HAP-1 (cell line): ENCODE results near the gene ZNF628.
"Not testable (repeated sequence)": the region's sequence is repeated elsewhere in the genome, so short reads cannot be mapped to it uniquely, and the experiment has no call there.

Source experiments
- DNase-seq, 2 experiments: peaks; one replicate each; pipeline ENCODE4 v3.0.0-alpha.2; 2016 to 2020; ENCODE audit warnings: low spot score in 2 of 2
- H3K27me3 ChIP-seq: fragments of 250-450 bp; sonication (Bioruptor Pico); 2 replicates; pipeline ENCODE4 v1.5.1; 2020; ENCODE audit warnings: low read depth, mild to moderate bottlenecking, moderate library complexity
- H3K36me3 ChIP-seq: fragments of 250-450 bp; sonication (Bioruptor Pico); replicated peaks from 2 replicates; pipeline ENCODE4 v1.5.1; 2020; ENCODE audit warnings: mild to moderate bottlenecking
- H3K4me1 ChIP-seq: fragments of 250-450 bp; sonication (Bioruptor Pico); 2 replicates; pipeline ENCODE4 v1.5.1; 2020; ENCODE audit warnings: mild to moderate bottlenecking
- H3K4me3 ChIP-seq: fragments of 250-450 bp; sonication (Bioruptor Pico); 2 replicates; pipeline ENCODE4 v1.5.1; 2020; ENCODE audit warnings: mild to moderate bottlenecking, moderate library complexity
- H3K9me3 ChIP-seq: fragments of 250-450 bp; sonication (Bioruptor Pico); 2 replicates; pipeline ENCODE4 v1.5.1; 2020; ENCODE audit warnings: mild to moderate bottlenecking, moderate library complexity
- in situ Hi-C: fragments of 300-500 bp; cut with MboI; formaldehyde crosslinking; loops from 3 replicates; pipeline ENCODE4 v1.14.3; 2020; ENCODE audit warnings: low sequenced_read_pairs, inconsistent platforms, mixed read lengths

ZNF628 gene

DNA sequence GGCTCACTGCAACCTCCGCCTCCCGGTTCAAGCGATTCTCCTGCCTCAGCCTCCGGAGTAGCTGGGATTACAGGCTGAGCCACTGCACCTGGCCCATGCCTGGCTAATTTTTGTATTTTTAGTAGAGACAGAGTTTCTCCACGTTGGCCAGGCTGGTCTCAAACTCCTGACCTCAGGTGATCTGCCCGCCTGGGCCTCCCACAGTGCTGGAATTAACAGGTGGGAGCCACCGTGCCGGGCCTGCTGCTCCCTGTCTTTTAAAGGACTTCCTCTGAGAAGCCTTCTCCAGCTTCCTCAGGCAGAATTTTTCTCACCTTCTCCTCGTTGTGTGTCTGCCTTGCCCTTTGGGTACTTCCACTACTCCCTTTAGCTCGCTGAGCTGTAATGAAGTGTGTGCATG lies 20.4 kb downstream of the ZNF628 start:
- H3K27me3 ChIP-seq, H3K36me3 ChIP-seq, DNase-seq, in situ Hi-C loops, H3K4me1 ChIP-seq, H3K4me3 ChIP-seq, H3K9me3 ChIP-seq: not testable (repeated sequence)

DNA sequence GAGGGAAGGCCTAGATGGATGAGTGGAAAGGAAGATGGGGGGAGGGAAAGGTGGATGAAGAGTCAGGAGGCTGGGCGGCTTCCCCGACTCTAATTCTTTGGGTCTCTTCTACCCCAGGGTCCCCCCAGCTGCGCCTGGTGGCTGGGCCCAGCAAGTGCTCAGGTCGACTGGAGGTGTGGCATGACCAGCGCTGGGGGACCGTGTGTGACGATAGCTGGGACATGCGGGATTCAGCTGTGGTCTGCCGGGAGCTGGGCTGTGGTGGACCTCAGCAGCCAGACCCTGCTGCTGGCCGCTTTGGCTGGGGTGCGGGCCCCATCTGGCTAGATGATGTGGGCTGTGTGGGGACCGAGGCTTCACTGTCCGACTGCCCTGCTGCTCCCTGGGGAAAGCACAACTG lies 21.3 kb downstream of the ZNF628 start:
- no peak overlapping the region for H3K4me3 ChIP-seq
- no peak for DNase-seq
- H3K27me3 ChIP-seq, result no peaks in the 10 kb centered on the region
- no peaks in the 10 kb centered on the region for H3K36me3 ChIP-seq
- no peaks in the 10 kb centered on the region for H3K4me1 ChIP-seq
- in situ Hi-C loops, result no loop called here
- no peaks in the 10 kb centered on the region for H3K9me3 ChIP-seq

DNA sequence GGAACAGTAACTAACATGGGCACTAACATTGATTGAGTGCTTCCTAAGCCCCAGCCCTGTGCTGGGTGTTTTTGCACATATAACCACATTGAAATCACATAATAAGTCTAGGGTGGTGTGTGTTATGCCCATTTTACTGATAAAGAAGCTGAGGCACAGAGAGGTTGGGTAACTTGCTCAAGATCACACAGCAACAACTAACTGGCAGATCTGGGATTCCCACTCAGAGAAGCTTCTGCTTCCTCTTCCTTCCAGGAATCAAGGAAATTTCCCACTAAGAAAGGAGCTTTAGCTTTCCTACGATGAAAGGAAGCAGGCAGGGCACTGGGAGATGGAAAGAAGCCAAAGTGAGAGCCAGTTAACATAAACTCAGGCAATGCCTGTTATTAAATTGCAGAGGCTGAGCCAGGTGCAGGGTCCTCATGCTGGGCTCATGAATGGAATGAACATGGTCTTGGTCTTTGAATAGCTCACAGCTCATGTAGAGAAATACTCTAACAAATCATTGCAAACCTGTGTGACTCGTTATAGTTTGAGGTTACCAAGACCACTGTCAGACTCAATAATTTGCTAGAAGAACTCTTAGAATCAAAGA lies 21.9 kb downstream of the ZNF628 start:
- in situ Hi-C loops, result no loop called here
- no peaks in the 10 kb centered on the region for H3K4me1 ChIP-seq
- H3K27me3 ChIP-seq, result no peaks in the 10 kb centered on the region

DNA sequence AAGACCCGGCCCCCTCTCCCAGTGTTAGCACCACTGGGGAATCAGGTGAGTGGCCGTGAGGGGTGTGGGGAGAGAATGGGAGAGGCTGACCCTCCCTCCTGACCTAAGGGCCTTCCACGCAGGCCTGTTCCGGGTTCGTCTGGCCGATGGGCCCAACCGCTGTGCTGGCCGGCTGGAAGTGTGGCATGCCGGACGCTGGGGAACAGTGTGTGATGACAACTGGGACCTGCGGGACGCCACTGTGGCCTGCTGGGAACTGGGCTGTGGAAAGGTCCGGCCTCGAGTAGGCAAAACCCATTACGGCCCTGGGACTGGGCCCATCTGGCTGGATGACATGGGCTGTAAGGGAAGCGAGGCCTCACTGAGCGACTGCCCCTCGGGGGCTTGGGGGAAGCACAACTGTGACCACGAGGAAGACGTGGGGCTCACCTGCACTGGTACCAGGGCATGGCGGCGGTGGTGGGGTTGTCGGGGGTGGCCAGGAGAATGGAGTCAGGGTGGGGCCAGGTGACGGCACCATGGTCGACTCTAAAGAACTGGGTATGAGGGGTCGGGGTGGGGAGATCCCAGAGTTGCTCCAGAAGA lies 24.0 kb downstream of the ZNF628 start:
- H3K4me1 ChIP-seq, result no peaks in the 10 kb centered on the region
- H3K9me3 ChIP-seq, result no peaks in the 10 kb centered on the region
- no peaks in the 10 kb centered on the region for H3K27me3 ChIP-seq
- no peak for DNase-seq
- in situ Hi-C loops, result no loop called here
- no peaks in the 10 kb centered on the region for H3K36me3 ChIP-seq
- no peak overlapping the region for H3K4me3 ChIP-seq

More for the DNA sequence above, 21.9 kb downstream of the ZNF628 start:
- Histone ChIP-seq H3K36me3 (no peaks in the 10 kb centered on the region), H3K9me3 (no peaks in the 10 kb centered on the region), H3K4me3 (no peak overlapping the region)
- no peak for DNase-seq

DNA sequence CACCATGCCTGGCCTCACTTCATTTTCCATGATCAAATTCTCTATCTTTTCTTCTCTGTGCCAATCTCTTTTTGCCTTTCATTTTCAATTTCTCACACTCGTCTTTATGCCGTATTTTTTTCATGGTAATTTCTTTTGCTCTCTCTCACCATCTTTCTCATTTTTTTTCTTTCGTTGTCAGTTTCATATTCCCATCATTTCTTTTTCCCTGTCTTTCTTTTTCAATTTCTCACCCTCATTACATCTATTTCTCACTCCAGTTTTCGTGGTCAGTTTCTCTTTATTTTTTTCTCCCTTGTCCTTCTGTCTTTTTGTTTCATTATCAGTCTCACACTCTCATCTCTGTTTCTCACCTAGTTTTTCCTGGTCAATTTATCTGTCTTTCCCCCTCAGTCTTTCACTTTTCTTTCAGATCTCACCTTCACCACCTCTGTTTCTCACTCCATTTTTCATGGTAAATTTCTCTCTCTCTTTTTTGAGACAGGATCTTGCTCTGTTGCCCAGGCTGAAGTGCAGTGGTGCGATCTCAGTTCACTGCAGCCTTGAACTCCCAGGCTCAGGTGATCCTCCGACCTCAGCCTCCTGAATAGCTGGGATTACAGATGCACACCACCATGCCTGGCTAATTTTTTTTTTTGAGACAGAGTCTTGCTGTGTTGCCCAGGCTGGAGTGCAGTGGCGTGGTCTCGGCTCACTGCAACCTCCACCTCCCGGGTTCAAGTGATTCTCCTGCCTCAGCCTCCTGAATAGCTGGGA lies 26.0 kb downstream of the ZNF628 start:
- Histone ChIP-seq H3K9me3 (no peaks in the 10 kb centered on the region), H3K4me3 (no peak overlapping the region), H3K36me3 (no peaks in the 10 kb centered on the region), H3K4me1 (no peaks in the 10 kb centered on the region), H3K27me3 (no peaks in the 10 kb centered on the region)
- DNase-seq, result no peak
- in situ Hi-C loops, result no loop called here

DNA sequence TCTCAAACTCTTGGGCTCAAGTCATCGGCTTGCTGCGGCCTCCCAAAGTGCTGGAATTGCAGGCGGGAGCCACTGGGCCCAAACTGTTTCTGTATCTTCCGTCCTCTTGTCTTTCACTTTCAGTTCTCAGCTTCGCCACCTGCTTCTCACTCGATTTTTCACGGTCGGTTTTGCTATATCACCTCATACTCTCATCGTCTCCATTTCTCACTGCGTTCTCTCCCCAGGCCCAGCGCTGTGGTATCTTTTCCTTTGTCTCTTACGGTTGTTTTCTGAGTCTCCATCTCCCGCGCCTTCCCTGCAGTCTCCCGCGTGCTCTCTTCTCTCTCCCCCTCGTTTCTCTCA lies 26.7 kb downstream of the ZNF628 start:
- H3K36me3 ChIP-seq, result no peaks in the 10 kb centered on the region
- no peak for DNase-seq
- no peaks in the 10 kb centered on the region for H3K9me3 ChIP-seq
- H3K4me3 ChIP-seq, result no peak overlapping the region
- no peaks in the 10 kb centered on the region for H3K27me3 ChIP-seq
- no peaks in the 10 kb centered on the region for H3K4me1 ChIP-seq
- in situ Hi-C loops, result no loop called here

DNA sequence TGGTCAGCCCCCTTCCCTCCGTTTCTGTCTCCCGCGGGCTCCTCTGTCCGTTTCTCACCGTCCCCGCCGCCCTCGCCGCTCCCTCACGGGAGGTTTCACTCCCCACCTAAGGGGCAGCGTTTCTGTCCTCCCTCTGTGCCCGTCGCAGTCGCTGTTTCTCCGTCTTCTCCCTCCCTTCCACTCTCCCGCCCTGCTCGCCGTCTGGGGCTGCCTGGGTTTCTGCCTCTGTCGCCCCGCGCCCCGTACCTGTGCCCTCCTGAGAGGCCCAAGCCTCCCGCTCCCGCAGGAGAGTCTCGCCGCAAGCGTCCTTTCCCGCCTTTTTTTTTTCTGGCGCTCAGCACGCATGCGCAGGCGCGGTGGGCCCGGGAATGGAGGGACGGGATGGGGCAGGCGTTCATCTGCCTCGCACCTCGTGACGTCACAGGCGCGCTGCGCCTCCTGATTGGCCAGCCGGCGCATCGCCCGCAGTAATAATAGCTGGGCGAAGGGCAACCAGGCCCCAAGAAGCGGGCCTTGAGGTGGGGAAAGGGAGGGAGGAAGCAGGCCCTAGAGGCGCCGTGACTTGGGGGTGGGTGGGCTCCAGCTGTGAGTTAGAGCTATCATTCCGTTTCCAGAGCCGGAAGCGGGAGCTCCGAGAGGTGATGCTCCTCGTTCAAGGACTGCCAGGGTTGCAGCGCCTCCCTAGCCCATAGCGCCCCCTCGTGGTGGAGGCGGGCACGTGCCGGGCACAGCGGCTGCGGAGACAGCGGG lies 27.3 kb downstream of the ZNF628 start:
- H3K9me3 ChIP-seq, result no peaks in the 10 kb centered on the region
- in situ Hi-C loops, result no loop called here
- peak; percentile 68 to 93 for DNase-seq
- H3K4me1 ChIP-seq, result no peaks in the 10 kb centered on the region
- no peaks in the 10 kb centered on the region for H3K36me3 ChIP-seq
- no peaks in the 10 kb centered on the region for H3K27me3 ChIP-seq
- peak overlapping the region; percentile 24 for H3K4me3 ChIP-seq

DNA sequence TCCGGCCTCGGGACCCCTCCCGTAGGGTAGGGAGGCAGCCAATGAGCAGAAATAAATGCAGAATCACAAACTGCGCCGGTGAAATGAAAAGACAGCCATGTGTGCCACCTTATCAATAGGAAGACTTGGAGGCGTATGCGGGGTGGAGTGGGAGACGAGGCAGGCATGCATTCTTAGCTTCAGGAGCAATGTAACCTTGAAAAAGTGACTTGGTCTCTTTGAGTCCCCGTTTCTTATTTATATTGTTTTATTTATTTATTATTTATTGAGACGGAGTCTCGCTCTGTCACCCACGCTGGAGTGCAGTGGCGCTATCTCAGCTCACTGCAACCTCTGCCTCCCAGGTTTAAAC lies 27.8 kb downstream of the ZNF628 start:
- H3K36me3 ChIP-seq, result no peaks in the 10 kb centered on the region
- in situ Hi-C loops, result no loop called here
- no peaks in the 10 kb centered on the region for H3K4me1 ChIP-seq
- no peaks in the 10 kb centered on the region for H3K27me3 ChIP-seq
- H3K9me3 ChIP-seq, result no peaks in the 10 kb centered on the region
- H3K4me3 ChIP-seq, result no peak overlapping the region
- DNase-seq, result no peak

DNA sequence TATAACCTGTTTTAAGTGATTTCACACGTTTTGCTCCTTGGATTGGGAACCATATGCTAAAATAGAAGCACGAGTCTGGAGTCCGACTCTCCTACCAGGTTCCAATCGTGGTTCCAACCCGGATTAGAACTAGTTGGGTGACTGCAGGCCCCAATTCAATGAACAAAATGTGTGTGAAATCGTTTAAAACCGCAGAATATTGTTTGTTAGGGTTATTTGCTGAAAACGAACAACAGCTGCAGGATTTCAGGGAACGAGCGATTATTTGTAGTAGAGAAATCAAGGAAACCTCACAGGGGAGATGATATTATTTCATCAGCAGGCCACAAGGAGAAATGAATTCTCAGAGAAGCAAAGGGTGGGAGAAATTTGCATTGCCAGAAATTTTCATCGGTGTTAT lies 28.6 kb downstream of the ZNF628 start:
- no peak for DNase-seq
- H3K36me3 ChIP-seq, result no peaks in the 10 kb centered on the region
- H3K4me3 ChIP-seq, result no peak overlapping the region
- H3K4me1 ChIP-seq, result no peaks in the 10 kb centered on the region
- no peaks in the 10 kb centered on the region for H3K27me3 ChIP-seq
- in situ Hi-C loops, result no loop called here
- H3K9me3 ChIP-seq, result no peaks in the 10 kb centered on the region

DNA sequence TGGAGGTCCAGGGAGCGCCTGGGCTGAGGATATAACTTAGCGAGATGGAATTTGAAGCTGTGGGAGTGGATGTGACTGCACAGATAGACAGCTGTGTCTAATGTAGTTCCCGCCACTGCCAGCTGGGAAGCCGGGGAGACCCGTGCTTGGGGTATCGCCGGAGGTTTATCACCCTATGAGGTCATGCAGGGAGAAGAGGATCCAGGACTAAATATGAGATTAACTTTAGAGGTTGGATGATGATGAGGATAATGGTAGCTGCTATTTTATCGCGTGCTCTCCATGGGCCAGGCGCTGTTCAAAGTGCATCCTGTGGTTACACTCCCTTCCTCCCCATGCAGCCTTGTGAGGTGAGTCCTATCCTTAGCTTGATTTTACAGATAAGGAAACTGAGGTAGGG lies 31.7 kb downstream of the ZNF628 start:
- Histone ChIP-seq H3K27me3 (peaks cover 4% of the 10 kb centered on the region; the same call in 1 of the 2 replicates), H3K4me1 (no peaks in the 10 kb centered on the region), H3K4me3 (no peak overlapping the region), H3K36me3 (no peaks in the 10 kb centered on the region), H3K9me3 (no peaks in the 10 kb centered on the region)
- DNase-seq, result no peak
- in situ Hi-C loops, result no loop called here

DNA sequence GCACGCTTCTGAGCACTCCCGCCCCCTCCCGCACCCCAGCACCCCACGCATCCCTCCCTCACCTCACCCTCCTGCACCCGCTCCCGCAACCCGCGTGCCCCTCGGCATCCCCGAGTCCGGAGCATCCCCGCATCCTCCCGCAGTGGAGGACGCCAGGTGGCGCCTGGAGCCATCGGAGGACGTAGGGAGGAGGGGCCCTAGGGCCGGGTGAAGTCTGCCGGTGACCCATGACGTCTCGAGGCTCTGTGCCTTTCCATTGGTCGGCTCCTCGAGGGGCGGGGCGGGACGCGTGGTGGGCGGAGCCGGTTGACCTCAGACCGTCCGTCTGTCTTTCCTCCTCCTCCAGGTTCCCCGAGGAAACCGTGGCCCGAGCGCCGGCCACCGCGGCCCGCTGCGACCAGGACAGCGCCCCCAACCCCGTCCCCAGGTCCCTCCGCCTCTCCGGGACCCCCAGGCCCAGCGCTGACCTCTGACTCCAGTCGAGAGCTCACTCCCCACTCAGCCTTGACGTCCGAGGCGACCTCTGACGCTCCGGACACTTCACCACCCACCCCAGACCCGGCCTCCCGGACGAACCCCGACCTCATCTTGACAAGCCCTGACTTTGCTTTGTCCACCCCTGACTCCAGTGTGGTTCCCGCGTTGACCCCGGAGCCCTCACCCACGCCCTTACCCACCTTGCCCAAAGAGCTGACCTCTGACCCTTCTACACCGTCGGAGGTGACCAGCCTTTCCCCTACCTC lies 40.6 kb downstream of the ZNF628 start:
- Histone ChIP-seq H3K4me1 (peaks cover 3% of the 10 kb centered on the region; the same call in 1 of the 2 replicates), H3K27me3 (no peaks in the 10 kb centered on the region; the same call in 1 of the 2 replicates), H3K36me3 (no peaks in the 10 kb centered on the region), H3K4me3 (peak overlapping the region; percentile 23), H3K9me3 (no peaks in the 10 kb centered on the region)
- DNase-seq, result peak; percentile 82 to 93
- in situ Hi-C loops, result loop anchor here (5.0 kb wide), 1 partner anchor 110 kb away; no protein-coding TSS in a partner anchor

DNA sequence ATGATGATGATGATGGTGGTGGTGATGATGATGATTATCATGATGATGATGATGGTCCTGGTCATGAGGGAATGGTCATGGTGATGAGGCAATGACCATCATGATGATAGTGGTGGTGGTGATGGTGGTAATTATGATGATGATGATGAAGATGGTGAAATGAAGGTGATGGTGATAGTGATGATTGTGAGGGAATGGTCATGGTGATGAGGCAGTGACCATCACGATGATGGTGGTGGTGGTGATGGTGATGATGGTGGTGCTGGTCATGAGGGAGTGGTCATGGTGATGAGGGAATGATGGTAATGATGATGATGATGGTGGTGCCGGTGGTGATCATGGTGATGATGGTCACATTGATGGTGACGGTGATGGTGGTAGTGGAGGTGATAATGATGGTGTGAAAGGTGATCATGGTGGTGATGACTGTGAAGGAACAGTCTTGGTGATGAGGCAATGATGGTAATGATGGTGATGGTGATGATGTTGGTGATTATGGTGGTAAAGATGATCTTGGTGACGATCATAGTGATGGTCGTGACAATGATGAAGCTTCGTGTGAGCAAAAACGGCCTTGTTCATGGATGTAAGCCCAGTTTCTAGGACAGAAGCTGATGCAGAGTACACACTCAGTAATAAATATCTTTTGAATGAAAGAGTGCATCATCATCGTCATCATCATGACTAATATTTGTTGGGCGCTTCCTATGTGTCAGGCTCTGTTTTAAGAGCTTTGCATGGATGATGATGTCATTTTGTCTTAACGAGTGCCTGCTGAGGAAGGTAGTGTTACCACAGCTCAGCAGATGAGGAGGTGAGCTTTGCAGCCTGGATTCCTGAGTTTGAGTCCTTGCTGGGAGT lies 43.3 kb downstream of the ZNF628 start:
- no peak for DNase-seq
- Histone ChIP-seq H3K9me3 (no peaks in the 10 kb centered on the region), H3K4me1 (peaks cover 3% of the 10 kb centered on the region; the same call in 1 of the 2 replicates), H3K27me3 (no peaks in the 10 kb centered on the region), H3K4me3 (no peak overlapping the region), H3K36me3 (no peaks in the 10 kb centered on the region)
- in situ Hi-C loops, result loop anchor here (5.0 kb wide), 1 partner anchor 108 kb away; no protein-coding TSS in a partner anchor
